ENCODE data around the gene NRG2. TPM values are rescaled to one million over a fixed set of nuclear protein-coding genes. Genes with fewer than 3 reads are reported as not detected.

The NRG2 gene
- polyA plus RNA-seq, 3 donors = 0.01 TPM; not detected in 2

DNA sequence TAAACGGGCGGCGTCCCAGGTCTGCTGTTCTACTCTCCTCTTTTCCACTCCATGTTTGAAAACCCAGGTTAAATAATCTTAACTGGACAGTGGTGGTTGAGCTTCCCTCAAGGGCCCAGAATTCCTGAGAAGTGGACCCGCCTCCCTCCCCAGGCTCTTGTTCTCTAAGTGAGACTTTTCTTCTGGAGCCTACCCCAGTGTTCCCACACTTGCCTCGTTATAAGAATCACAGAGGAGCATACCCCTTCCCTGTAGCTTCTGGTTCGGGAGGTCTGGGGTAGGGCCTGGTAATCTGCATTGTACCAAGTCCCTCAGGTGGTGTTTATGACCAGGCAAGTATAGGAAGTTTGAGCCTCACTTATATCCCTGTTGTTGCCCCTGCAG is 235.5 kb downstream of the NRG2 start:
- H3K27me3 ChIP-seq (ENCODE audit: control insufficient read depth in 2 of 2, insufficient read depth in 2 of 2, low read length in 2 of 2) = no peaks in the 10 kb centered on the region
- no peaks in the 10 kb centered on the region for H3K4me1 ChIP-seq (ENCODE audit: control insufficient read depth in 1 of 2, insufficient read depth in 2 of 2, low read length in 2 of 2)
- Mint-ChIP-seq H3K4me3 (no peak overlapping the region), H3K9me3 (no peaks in the 10 kb centered on the region), H3K27ac (no peak overlapping the region), H3K27me3 (ENCODE audit: low read depth in 3 of 3) (peaks cover 4 to 17% (median 12%) of the 10 kb centered on the region in 3 donors), H3K4me1 (no peaks in the 10 kb centered on the region), H3K36me3 (no peaks in the 10 kb centered on the region)
- no peaks in the 10 kb centered on the region for H3K9me3 ChIP-seq (replicated peaks in 1 of 2; ENCODE audit: control insufficient read depth in 1 of 2, insufficient read depth in 1 of 2, low read length in 2 of 2)
- H3K79me2 ChIP-seq (ENCODE audit: insufficient read depth, low read length) = no peaks in the 10 kb centered on the region
- intact Hi-C loops (cut with micrococcal nuclease) = no loop called here
- TF ChIP-seq, protein P1, sequence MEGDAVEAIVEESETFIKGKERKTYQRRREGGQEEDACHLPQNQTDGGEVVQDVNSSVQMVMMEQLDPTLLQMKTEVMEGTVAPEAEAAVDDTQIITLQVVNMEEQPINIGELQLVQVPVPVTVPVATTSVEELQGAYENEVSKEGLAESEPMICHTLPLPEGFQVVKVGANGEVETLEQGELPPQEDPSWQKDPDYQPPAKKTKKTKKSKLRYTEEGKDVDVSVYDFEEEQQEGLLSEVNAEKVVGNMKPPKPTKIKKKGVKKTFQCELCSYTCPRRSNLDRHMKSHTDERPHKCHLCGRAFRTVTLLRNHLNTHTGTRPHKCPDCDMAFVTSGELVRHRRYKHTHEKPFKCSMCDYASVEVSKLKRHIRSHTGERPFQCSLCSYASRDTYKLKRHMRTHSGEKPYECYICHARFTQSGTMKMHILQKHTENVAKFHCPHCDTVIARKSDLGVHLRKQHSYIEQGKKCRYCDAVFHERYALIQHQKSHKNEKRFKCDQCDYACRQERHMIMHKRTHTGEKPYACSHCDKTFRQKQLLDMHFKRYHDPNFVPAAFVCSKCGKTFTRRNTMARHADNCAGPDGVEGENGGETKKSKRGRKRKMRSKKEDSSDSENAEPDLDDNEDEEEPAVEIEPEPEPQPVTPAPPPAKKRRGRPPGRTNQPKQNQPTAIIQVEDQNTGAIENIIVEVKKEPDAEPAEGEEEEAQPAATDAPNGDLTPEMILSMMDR (IDR thresholded peaks at IDR 0.05) = no peak
- DNase-seq = no peak
- no peak overlapping the region for H3K27ac ChIP-seq (ENCODE audit: low read depth in 1 of 2, low read length in 2 of 2)
- H3K4me3 ChIP-seq (replicated peaks in 1 of 3; ENCODE audit: low read depth in 2 of 3, low read length in 3 of 3) = no peak overlapping the region
- H2AFZ ChIP-seq (ENCODE audit: insufficient read depth, low read depth, low read length, poor library complexity, severe bottlenecking) = no peak overlapping the region
- WGBS (ENCODE audit: insufficient coverage) = no CpG with 5 or more reads among the region's 6 CpGs
- H3K4me2 ChIP-seq (replicated peaks; ENCODE audit: extremely low read depth, low read length, poor library complexity, severe bottlenecking) = no peak overlapping the region
- no peaks in the 10 kb centered on the region for H4K20me1 ChIP-seq (ENCODE audit: insufficient read depth, low read length)
- H3K9ac ChIP-seq (ENCODE audit: insufficient read depth, low read length, poor library complexity, severe bottlenecking) = no peak overlapping the region
- no peaks in the 10 kb centered on the region for H3K36me3 ChIP-seq (replicated peaks in 1 of 2; ENCODE audit: control insufficient read depth in 1 of 2, insufficient read depth in 2 of 2, low read length in 2 of 2)

DNA sequence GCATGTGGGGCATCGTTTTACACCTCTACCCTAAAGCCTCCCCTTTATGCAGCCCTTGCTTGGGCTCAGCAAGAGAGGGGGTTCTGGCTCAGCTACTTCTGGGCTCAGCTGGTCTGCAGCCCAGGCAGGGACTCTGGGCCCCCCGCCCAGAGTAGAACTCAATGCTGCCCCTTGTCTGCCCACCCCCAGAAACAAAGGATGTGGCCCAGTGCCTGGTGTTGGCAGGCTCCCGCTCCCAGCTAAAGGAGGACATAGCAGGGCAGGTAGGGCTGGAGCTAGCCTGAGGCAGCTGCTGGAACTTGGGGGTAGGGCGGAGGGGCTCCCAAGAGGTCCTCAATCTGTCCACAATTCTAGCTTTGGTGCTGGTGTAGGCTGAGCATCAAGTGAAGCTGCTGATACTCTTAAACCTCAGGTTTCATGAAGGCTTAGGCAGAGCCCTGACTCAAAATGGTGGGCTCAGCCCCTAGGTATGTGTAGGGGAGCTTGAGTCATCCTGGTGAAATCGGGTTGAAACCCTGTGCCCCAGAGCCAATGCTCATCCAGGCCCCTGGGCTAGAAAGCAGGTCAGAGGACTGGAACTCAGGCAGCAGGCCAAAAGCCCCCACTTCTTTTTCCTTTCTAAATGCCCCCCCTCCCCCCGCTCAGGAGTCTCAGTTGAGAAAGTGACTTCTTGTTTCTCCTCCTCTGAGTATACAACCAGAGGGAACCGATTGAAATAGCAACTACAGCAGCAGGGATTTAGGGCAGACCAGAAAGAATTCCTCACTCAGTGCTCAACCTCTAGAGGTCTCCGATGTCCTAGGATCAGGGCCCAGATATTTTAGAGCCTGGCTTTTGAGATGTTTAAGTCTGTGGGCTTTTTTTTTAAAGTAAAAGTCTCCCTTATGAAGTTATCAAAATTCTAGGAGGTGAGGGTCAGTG is 236.1 kb downstream of the NRG2 start:
- WGBS (ENCODE audit: insufficient coverage) = 71% methylated on average over 4 of the region's 8 CpGs

More for the DNA sequence above, 236.1 kb downstream of the NRG2 start:
- H3K36me3 Mint-ChIP-seq = no peaks in the 10 kb centered on the region
- H3K27ac Mint-ChIP-seq = no peak overlapping the region
- intact Hi-C loops (cut with micrococcal nuclease) = no loop called here
- TF ChIP-seq, protein P1 (IDR thresholded peaks at IDR 0.05) = no peak
- H4K20me1 ChIP-seq (ENCODE audit: insufficient read depth, low read length) = no peaks in the 10 kb centered on the region
- H3K36me3 ChIP-seq (replicated peaks in 1 of 2; ENCODE audit: control insufficient read depth in 1 of 2, insufficient read depth in 2 of 2, low read length in 2 of 2) = no peaks in the 10 kb centered on the region
- H3K4me3 ChIP-seq (replicated peaks in 1 of 3; ENCODE audit: low read depth in 2 of 3, low read length in 3 of 3) = no peak overlapping the region
- H3K4me1 Mint-ChIP-seq = no peaks in the 10 kb centered on the region
- peaks cover 7 to 19% (median 15%) of the 10 kb centered on the region in 3 donors for H3K27me3 Mint-ChIP-seq (ENCODE audit: low read depth in 3 of 3)
- no peak overlapping the region for H2AFZ ChIP-seq (ENCODE audit: insufficient read depth, low read depth, low read length, poor library complexity, severe bottlenecking)
- H3K4me3 Mint-ChIP-seq = no peak overlapping the region
- DNase-seq = no peak
- H3K79me2 ChIP-seq (ENCODE audit: insufficient read depth, low read length) = no peaks in the 10 kb centered on the region
- no peak overlapping the region for H3K27ac ChIP-seq (ENCODE audit: low read depth in 1 of 2, low read length in 2 of 2)
- H3K4me2 ChIP-seq (replicated peaks; ENCODE audit: extremely low read depth, low read length, poor library complexity, severe bottlenecking) = no peak overlapping the region
- no peaks in the 10 kb centered on the region for H3K27me3 ChIP-seq (ENCODE audit: control insufficient read depth in 2 of 2, insufficient read depth in 2 of 2, low read length in 2 of 2)
- H3K9me3 Mint-ChIP-seq = no peaks in the 10 kb centered on the region
- H3K9me3 ChIP-seq (replicated peaks in 1 of 2; ENCODE audit: control insufficient read depth in 1 of 2, insufficient read depth in 1 of 2, low read length in 2 of 2) = no peaks in the 10 kb centered on the region
- no peak overlapping the region for H3K9ac ChIP-seq (ENCODE audit: insufficient read depth, low read length, poor library complexity, severe bottlenecking)
- H3K4me1 ChIP-seq (ENCODE audit: control insufficient read depth in 1 of 2, insufficient read depth in 2 of 2, low read length in 2 of 2) = no peaks in the 10 kb centered on the region
